Fibroblast of lung (primary cell): Measurements from ENCODE around the gene OTUD4. TPM values are rescaled to one million over a fixed set of nuclear protein-coding genes. Genes with fewer than 3 reads are reported as not detected.

Experiments used
- DNase-seq, 2 donors: peaks; one replicate each; pipeline versions ENCODE4 v3.0.0 to v3.0.0-alpha.2; 2010; ENCODE audit warnings: low read depth in 2 of 2
- H2AFZ ChIP-seq: 2 replicates; pipeline ENCODE4 v1.5.1; 2012; ENCODE audit warnings: low read length, control low read depth, inconsistent platforms
- H3K27ac ChIP-seq: 2 replicates; pipeline ENCODE4 v1.5.1; 2011; ENCODE audit warnings: low read length, control low read depth; ENCODE audit not compliant: insufficient read depth
- H3K27me3 ChIP-seq: 2 replicates; pipeline ENCODE4 v1.5.1; 2011; ENCODE audit warnings: mild to moderate bottlenecking, low read length; ENCODE audit not compliant: control insufficient read depth, insufficient read depth
- H3K36me3 ChIP-seq: 2 replicates; pipeline ENCODE4 v1.5.1; 2011; ENCODE audit warnings: low read length; ENCODE audit not compliant: control insufficient read depth, insufficient read depth
- H3K4me1 ChIP-seq: 2 replicates; pipeline ENCODE4 v1.5.1; 2011; ENCODE audit warnings: low read length; ENCODE audit not compliant: control insufficient read depth, insufficient read depth; ENCODE audit errors: extremely low read depth
- H3K4me2 ChIP-seq: 2 replicates; pipeline ENCODE4 v1.5.1; 2011; ENCODE audit warnings: low read length, control low read depth; ENCODE audit not compliant: insufficient read depth; ENCODE audit errors: extremely low read depth
- H3K4me3 ChIP-seq, 4 experiments: fragments of 200-600 bp in 1 of 4; sonication (generic) in 1 of 4; replicated peaks in 1 of 4; 2 replicates each; pipeline ENCODE4 v1.5.1; 2011 to 2016; ENCODE audit warnings: low read length in 4 of 4, low read depth in 3 of 4, mild to moderate bottlenecking in 3 of 4, control low read depth in 2 of 4, inconsistent platforms in 1 of 4, mixed read lengths in 1 of 4; ENCODE audit not compliant: insufficient read depth in 1 of 4; ENCODE audit errors: control extremely low read depth in 1 of 4
- H3K79me2 ChIP-seq: 2 replicates; pipeline ENCODE4 v1.5.1; 2012; ENCODE audit warnings: mild to moderate bottlenecking, low read length, inconsistent platforms; ENCODE audit not compliant: control insufficient read depth, insufficient read depth
- H3K9ac ChIP-seq: 2 replicates; pipeline ENCODE4 v1.5.1; 2011; ENCODE audit warnings: mild to moderate bottlenecking, low read length, control low read depth; ENCODE audit not compliant: insufficient read depth
- H3K9me3 ChIP-seq: 2 replicates; pipeline ENCODE4 v1.5.1; 2012; ENCODE audit warnings: low read depth, low read length; ENCODE audit not compliant: control insufficient read depth, insufficient read depth
- H4K20me1 ChIP-seq: 2 replicates; pipeline ENCODE4 v1.5.1; 2011; ENCODE audit warnings: low read length; ENCODE audit not compliant: control insufficient read depth, insufficient read depth; ENCODE audit errors: extremely low read depth
- EZH2 ChIP-seq: IDR thresholded peaks from 2 replicates; pipeline ENCODE4 v1.5.1; 2012; ENCODE audit warnings: low read length, control low read depth, mild to moderate bottlenecking; ENCODE audit errors: missing control alignments
- polyA plus RNA-seq, 2 donors: library from polyadenylated mRNA; depleted of rRNA in 1 of 2; stranded (reverse) in 1 of 2; unstranded in 1 of 2; fragments of >200 nt; gene quantifications; 2 replicates each; pipeline ENCODE4 v1.2.1, GENCODE V29; 2011 to 2012; ENCODE audit warnings: missing spikeins in 1 of 2
- total RNA-seq: library from RNA; depleted of rRNA; stranded (reverse); fragments of >200 nt; gene quantifications from 2 replicates; pipeline ENCODE4 v1.2.1, GENCODE V29; 2014
- TF ChIP-seq, protein P1 (sequence below), 2 donors: IDR thresholded peaks in 1 of 2; conservative IDR thresholded peaks in 1 of 2; 1 replicate in 1 of 2; 2 replicates in 1 of 2; pipeline ENCODE4 v1.5.1; 2011 to 2012; ENCODE audit warnings: low read length in 2 of 2, control low read depth in 1 of 2, inconsistent platforms in 1 of 2, low read depth in 1 of 2, mild to moderate bottlenecking in 1 of 2

OTUD4 gene
- total and polyA plus RNA-seq, 2 donors (not counting 1 experiment from before 2014, with no cell fraction given): 21.3 to 25.7 TPM

DNA sequence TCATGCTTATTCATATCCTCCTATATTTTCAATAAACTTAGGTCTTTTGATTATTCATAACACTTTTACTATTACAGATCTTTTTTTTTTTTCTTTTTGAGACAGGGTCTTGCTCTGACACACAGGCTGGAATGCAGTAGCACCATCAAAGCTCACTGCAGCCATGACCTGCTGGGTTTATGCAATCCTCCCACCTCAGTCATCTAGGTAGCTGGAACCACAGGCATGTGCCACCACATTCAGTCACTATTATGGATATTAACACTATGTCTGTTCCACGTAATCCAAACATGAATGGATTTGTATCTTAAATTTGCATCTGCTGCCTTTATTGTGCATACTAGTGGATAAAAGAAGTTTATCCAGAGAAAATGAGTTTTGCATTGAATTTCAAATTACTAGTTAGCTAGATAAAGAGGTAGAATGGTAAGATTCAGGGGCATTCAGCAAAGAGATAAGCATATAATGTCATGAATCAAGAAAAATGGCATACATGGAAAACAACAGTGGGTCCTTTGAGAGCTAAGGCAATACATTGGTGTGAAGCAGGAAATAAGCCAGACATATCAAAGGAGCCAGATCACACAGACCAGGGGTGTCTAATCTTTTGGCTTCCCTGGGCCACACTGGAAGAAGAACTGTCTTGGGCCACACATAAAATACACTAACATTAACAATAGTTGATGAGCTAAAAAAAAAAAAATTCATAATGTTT, 96.3 kb downstream of the OTUD4 start:
- Histone ChIP-seq H3K36me3 (no peaks in the 10 kb centered on the region), H3K4me1 (no peaks in the 10 kb centered on the region), H3K27me3 (no peaks in the 10 kb centered on the region), H3K4me3 (no peak overlapping the region), H3K9ac (no peak overlapping the region), H3K27ac (no peak overlapping the region), H3K9me3 (no peaks in the 10 kb centered on the region), H3K4me2 (no peak overlapping the region), H3K79me2 (peaks cover 2% of the 10 kb centered on the region), H4K20me1 (no peaks in the 10 kb centered on the region), H2AFZ (no peak overlapping the region)
- no peak for TF ChIP-seq EZH2
- TF ChIP-seq, protein P1, sequence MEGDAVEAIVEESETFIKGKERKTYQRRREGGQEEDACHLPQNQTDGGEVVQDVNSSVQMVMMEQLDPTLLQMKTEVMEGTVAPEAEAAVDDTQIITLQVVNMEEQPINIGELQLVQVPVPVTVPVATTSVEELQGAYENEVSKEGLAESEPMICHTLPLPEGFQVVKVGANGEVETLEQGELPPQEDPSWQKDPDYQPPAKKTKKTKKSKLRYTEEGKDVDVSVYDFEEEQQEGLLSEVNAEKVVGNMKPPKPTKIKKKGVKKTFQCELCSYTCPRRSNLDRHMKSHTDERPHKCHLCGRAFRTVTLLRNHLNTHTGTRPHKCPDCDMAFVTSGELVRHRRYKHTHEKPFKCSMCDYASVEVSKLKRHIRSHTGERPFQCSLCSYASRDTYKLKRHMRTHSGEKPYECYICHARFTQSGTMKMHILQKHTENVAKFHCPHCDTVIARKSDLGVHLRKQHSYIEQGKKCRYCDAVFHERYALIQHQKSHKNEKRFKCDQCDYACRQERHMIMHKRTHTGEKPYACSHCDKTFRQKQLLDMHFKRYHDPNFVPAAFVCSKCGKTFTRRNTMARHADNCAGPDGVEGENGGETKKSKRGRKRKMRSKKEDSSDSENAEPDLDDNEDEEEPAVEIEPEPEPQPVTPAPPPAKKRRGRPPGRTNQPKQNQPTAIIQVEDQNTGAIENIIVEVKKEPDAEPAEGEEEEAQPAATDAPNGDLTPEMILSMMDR (conservative IDR thresholded peaks at IDR 0.05 in 1 of 2, IDR thresholded peaks at IDR 0.05 in 1 of 2; ENCODE audit: low read depth in 1 of 2, low read length in 2 of 2): no peak
- peak in 1 of 2 donors; percentile 93 for DNase-seq

Other genes starting within 250 kb of the OTUD4 start
- 27.2 and 28.1 TPM in 2 replicates for gene ANAPC10, start 82.4 kb downstream of the OTUD4 start, total RNA-seq
- gene ANAPC10, start 82.4 kb downstream of the OTUD4 start, polyA plus RNA-seq: 29.4 and 29.7 TPM in 2 replicates
- 76.8 and 91.9 TPM in 2 replicates for gene ABCE1, start 82.3 kb downstream of the OTUD4 start, total RNA-seq
- 84.8 and 105 TPM in 2 replicates for gene ABCE1, start 82.3 kb downstream of the OTUD4 start, polyA plus RNA-seq